Progenitor cell of endocrine pancreas (in vitro differentiated cells): Measurements from ENCODE around the gene KRT23. TPM values are rescaled to one million over a fixed set of nuclear protein-coding genes. Genes with fewer than 3 reads are reported as not detected.
A peak's percentile ranks its signal among the peaks of the same experiment; 100 is the strongest.

Experiments
- DNase-seq: peaks from one replicate; pipeline ENCODE4 v3.0.0; 2021; ENCODE audit warnings: low spot score; ENCODE audit not compliant: unreplicated experiment
- H3K27ac Mint-ChIP-seq: 2 replicates; pipeline ENCODE4 v1.8.0; 2021; ENCODE audit warnings: mild to moderate bottlenecking, moderate library complexity, mixed read lengths
- H3K27me3 Mint-ChIP-seq: 2 replicates; pipeline ENCODE4 v1.8.0; 2021; ENCODE audit warnings: mixed read lengths
- H3K36me3 Mint-ChIP-seq: 2 replicates; pipeline ENCODE4 v1.8.0; 2022; ENCODE audit warnings: mixed read lengths; ENCODE audit not compliant: insufficient read depth
- H3K4me1 Mint-ChIP-seq: 2 replicates; pipeline ENCODE4 v1.8.0; 2021; ENCODE audit warnings: low read depth, mixed read lengths
- H3K4me3 Mint-ChIP-seq: 2 replicates; pipeline ENCODE4 v1.8.0; 2021; ENCODE audit warnings: low read depth, mild to moderate bottlenecking, moderate library complexity, mixed read lengths
- H3K9me3 Mint-ChIP-seq: 2 replicates; pipeline ENCODE4 v1.8.0; 2021; ENCODE audit warnings: low read depth, mixed read lengths
- CTCF ChIP-seq: fragments of 200-600 bp; sonication (generic); IDR thresholded peaks from one replicate; pipeline ENCODE4 v1.5.0; 2021; ENCODE audit warnings: antibody characterized with exemption, mild to moderate bottlenecking; ENCODE audit not compliant: unreplicated experiment
- long read RNA-seq: library from polyadenylated mRNA; unstranded; transcript quantifications from one replicate; pipeline ENCODE4 v2.0.0, GENCODE V29; 2020
- total RNA-seq: library from RNA; stranded (reverse); gene quantifications from 2 replicates; pipeline ENCODE4 v1.2.1, GENCODE V29; 2021

Gene KRT23
- total RNA-seq: 2.1 and 3.8 TPM in 2 replicates
- long read RNA-seq, partial matches to known transcripts: 16 of 17 reads
- long read RNA-seq, other reads (novel, unspliced or antisense): 1 of 17 reads

GRCh38 chr17:40937384-40937819 lies at the start of gene KRT23:
Gene KRT23 (minus strand): TSS chr17:40937646. CDS start chr17:40936603, 1,043 bp downstream.
- no peak for DNase-seq
- peak within 1 kb of the TSS; percentile 23 for H3K4me3 Mint-ChIP-seq
- no peaks in the 10 kb centered on the region for H3K9me3 Mint-ChIP-seq
- H3K4me1 Mint-ChIP-seq: peaks cover 24% of the 10 kb centered on the region
- H3K36me3 Mint-ChIP-seq: no peaks in the 10 kb centered on the region
- no peak for TF ChIP-seq CTCF
- H3K27ac Mint-ChIP-seq: peak within 1 kb of the TSS; percentile 54
- no peaks in the 10 kb centered on the region for H3K27me3 Mint-ChIP-seq

DNA sequence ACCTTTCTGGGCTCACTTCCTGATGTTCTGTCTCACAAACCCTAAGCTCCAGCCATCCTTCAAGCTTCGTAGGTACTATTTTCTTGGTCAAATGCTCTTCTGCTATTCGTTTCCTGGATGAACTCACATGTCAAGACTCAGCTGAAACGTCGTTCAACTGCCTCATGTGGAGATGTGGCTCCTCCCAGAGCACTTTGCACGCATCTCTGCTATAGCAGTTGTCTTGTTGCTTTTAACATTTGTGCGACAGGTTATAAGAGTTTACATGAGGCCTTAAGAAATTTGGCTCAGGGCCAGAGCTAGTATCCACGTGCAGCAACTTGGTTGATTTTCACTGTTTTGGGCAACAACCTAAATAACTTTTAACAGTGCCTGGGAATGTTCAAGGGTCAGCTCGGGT lies 49.5 kb upstream of the KRT23 start:
- Mint-ChIP-seq H3K4me3 (no peak overlapping the region), H3K27me3 (no peaks in the 10 kb centered on the region), H3K4me1 (peaks cover 3% of the 10 kb centered on the region), H3K27ac (no peak overlapping the region), H3K9me3 (peaks cover 3% of the 10 kb centered on the region), H3K36me3 (no peaks in the 10 kb centered on the region)
- no peak for DNase-seq
- no peak for TF ChIP-seq CTCF

DNA sequence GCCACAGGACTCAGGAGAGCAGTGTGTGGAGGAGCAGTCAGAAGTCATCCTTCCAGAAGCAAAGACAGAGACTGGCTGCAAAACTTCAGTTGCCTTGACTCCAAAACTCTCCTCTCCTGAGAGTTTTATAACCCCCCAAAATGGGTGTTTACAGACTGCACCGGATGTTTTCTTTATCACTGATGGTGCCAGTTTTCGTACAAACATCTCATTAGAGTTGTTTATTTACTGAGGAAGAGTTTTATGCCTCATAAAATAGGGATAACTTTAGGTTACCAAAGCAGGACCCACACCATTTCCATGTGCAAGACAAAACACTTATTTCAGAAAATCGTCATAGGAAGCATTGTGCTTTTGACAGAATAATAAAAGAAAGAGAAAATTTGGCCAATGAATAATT lies 46.8 kb upstream of the KRT23 start, which contains the start of gene KRT40:
Gene KRT40, minus strand, starts transcription at position 101 of the 400 bp plus-strand sequence. Its CDS starts 53 bp downstream, at position 48.
- peaks cover 7% of the 10 kb centered on the region for H3K4me1 Mint-ChIP-seq
- DNase-seq: no peak
- no peak for TF ChIP-seq CTCF
- no peaks in the 10 kb centered on the region for H3K36me3 Mint-ChIP-seq
- no peaks in the 10 kb centered on the region for H3K9me3 Mint-ChIP-seq
- no peak within 1 kb of the TSS for H3K4me3 Mint-ChIP-seq
- H3K27me3 Mint-ChIP-seq: no peaks in the 10 kb centered on the region
- no peak within 1 kb of the TSS for H3K27ac Mint-ChIP-seq

DNA sequence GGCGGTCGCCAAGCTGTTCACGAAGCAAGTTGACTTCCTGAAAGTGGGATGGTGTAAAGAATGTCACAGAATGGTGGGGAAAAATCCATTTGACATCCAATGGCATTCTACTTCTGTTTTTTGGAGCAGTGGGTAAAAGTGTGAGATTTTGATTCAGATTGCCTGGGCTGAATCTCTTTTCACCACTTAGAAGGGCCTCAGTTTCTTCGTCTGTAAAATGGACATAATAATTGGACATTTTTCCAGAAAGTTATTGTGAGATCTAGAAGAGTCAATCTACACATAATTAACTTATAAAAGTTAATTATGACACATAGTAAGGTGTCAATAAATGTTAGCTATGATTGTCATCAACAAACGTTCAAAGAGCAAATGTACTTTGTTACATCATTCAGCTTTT lies 43.7 kb upstream of the KRT23 start:
- no peaks in the 10 kb centered on the region for H3K36me3 Mint-ChIP-seq
- H3K4me1 Mint-ChIP-seq: peaks cover 4% of the 10 kb centered on the region
- H3K4me3 Mint-ChIP-seq: no peak overlapping the region
- no peaks in the 10 kb centered on the region for H3K9me3 Mint-ChIP-seq
- no peak for TF ChIP-seq CTCF
- H3K27me3 Mint-ChIP-seq: no peaks in the 10 kb centered on the region
- no peak overlapping the region for H3K27ac Mint-ChIP-seq
- no peak for DNase-seq

DNA sequence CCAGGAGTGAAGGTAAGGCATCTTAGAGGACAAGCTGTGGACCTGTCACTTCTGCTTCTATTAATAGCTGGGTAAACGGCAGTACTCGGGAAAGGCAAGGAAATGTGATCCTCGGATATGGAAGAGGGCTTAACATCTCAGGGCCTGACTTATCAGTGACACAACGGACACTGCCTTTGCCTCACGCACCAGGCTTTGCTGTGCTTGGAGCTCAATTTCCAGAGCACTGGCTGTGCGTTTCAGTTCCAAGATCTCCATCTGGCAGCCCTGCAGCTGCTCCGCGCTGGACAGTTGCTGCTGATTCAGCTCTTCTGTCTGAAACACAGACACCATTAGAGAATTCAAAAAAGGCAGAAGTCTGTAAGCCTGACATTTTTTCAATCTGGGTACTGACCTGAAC lies 43.1 kb upstream of the KRT23 start:
- Mint-ChIP-seq H3K27ac (no peak overlapping the region), H3K27me3 (no peaks in the 10 kb centered on the region), H3K4me1 (peaks cover 4% of the 10 kb centered on the region), H3K4me3 (no peak overlapping the region), H3K36me3 (no peaks in the 10 kb centered on the region), H3K9me3 (no peaks in the 10 kb centered on the region)
- DNase-seq: no peak
- TF ChIP-seq CTCF: no peak
